Measurements from ENCODE around the gene HDAC4.
A peak's percentile ranks its signal among the peaks of the same experiment; 100 is the strongest.

Gene HDAC4

DNA sequence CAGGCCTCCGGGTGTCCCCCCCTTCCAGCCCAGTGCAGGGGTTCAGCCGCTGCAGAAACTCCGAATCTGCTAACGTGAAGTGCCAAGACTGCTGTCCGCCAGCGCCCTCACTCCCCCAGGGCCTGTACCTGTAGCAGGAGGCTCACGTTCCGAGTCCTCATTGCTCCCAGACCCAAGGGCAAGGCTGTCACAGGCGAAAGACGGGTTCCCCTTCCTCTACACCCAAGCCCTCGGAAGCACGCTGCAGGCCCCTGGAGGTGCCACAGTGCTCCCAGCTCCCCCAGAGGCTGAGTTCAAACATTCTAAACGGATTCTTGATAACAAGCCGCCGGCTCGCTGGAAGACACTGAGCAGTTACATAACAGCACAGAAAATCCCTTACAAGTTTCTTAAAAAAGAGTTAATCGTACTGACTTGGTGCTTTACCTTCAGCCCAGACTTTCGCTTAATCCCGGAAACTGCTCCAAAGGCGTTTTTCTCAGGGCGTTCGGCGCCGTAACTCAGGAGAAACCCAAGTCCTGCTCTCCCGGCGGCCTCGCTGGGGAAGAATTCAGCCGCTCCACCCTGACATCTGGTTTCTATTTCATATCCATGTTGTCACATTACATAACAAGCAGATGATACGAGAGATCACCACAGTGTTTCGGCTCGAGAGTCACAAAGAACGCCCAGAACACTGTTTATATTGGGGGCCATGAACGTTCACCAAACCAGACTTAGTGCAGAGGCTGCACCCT, 92.0 kb downstream of the HDAC4 start:
- DNase-seq (ENCODE audit: low read depth) = no peak

DNA sequence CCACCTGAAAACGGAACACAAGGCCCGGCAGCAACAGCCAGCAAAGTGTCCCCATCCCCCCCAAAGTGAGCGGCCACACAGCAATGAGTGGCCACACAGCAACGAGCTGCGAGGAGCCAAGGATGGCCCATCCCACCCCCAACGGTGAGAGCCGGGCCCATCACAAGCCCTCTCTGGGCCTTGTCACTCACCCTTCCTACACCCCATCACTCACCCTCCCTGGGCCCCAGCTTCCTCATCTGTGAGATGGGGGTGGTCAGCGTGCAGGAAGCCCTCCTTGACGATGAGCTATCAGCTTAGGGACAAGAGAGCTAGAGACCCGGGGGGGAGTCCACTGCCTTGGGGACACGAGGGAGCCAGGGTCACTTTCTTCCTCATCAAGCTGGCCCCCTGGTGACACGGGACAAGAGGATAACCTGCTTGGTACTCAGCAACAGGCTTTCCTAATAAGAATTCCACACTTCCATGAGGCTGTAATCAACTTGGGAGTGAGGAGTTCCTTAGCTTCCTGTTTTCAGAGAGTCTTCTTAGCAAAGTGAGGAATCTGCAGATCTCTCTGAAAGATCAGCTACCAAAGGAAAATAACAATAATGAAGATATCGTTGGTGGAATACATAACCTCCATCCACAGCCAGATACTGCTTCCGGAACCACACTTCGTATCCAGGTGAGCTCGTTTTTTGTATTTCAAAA, 92.8 kb downstream of the HDAC4 start:
- no peak for DNase-seq (ENCODE audit: low read depth)

DNA sequence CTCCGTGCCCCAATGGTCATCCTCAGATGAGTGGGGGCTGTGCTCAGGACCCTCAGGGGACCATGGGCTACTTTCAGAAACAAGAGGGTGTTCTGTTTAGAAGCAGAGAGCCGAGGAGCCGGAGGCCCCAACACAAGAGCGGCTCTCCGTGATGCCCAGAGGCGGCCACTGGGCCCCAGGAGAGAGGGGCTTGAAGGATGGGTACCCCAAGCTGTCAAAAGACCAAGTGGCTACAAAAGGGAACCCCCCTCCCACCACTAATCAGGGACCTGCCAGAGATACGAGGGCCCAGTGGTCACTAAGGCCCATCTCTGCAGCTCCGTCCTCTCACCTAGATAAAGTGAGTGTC, 93.6 kb downstream of the HDAC4 start:
- DNase-seq (ENCODE audit: low read depth) = no peak

DNA sequence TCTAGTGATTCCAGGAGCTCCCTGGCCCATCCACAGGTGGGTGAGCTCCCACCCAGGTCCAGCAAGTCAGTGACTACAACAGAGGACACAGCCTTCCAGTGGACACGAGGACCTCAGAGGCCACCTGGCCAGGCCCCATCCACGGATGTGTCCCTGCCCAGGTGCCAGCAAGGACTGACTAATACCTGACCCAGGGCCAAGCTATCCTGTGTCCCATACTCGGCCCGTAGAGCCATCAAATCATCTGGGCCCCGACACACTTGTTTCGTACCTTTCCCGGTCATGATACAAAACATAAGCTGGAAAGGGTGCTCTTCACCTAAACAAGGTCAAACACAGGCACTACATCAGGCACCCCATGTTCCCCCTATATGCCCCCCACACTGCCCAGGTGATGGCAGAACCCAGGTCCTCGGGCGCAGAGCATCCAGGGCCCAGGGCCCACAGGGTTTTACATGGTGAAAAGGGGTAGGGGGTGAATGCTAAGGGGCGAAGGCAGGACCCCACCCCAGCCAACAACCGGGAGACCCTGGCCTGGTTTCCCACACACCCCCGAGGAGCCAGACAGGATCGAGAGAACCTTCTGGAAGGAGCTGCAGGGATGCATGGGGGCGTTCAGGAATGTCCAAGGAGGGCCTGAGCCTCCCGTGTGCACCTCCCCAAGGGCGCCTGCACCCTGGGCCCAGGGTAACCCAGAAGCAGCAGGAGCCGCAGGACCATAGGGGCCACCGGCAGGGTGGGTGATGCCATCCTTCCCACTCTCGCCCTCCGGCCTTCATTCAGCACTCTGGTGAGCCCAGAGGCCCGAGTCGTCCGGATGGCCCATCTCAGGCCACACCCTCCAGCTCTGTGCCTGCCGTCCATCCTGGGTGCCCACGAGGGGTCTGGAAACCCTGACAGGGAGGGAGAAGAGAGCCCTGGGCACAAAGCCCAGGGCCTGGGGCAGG, 94.3 kb downstream of the HDAC4 start:
- DNase-seq (ENCODE audit: low read depth) = no peak

DNA sequence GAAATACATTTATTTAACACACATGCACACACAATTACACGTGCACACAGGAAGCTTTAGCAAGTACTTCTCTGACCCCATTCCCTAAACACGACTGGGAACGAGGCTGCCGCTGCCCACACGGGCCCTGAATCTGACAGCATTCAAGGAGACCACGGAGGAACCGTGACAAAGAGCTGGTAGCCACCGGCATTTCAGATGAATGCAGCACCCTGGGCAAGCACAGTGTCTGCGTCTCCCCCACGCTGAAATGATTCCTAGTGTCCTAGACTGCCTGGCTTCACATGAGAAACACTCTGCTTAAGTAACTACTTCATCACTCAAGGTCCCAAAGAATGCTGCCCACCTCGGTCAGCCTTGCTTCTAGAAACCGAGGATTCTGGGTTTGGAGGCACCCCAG, 95.0 kb downstream of the HDAC4 start:
- no peak for DNase-seq (ENCODE audit: low read depth)

DNA sequence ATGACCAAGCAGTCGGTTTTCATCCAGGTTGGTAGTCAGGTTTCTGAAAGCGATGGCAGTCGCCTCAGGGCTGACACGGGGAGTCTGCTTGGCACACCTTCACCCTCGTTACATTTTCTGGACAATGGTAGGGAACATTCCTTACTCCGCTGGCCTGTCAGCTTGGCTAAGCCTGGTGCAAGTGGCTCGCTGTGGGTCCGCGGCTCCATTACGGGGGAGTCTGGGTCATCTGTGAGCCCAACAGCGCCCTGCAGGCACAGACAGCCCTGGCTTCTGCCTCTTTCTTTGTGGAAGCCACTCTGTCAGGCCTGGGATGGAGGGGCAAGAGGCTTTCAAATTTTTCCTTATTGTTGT, 95.6 kb downstream of the HDAC4 start:
- no peak for DNase-seq (ENCODE audit: low read depth)

DNA sequence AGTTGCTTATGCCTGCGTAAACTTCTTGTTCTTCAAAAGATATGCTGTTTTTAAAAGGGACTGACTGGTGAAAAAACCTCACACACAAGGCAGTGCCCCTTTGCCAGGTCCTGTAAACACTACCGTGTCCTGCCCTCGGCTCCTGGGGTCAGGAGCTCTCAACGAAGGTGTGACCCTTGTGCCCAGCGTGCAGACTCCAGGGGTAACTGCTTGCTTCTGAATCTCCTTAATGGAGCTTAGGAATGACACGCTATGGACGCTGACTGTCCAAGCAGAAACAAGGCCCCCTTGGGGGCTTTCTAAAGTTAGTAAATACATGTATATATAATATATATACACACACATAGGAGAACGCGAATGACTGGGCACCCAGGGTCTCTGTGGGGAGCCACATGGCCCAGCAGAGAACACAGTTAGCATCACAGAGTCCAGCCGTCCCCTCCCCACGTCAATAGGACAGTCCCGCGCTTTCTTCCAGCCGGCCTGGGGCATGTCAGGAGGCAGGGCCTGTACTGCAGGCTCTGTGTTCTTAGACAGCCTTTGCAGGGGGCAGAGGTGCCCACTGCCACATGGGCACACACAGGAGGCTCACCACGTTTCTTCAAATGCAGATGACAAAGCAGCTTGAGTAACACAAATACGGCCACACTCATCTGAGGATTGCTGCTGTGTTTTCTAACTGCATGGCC, 96.1 kb downstream of the HDAC4 start:
- DNase-seq (ENCODE audit: low read depth) = no peak

DNA sequence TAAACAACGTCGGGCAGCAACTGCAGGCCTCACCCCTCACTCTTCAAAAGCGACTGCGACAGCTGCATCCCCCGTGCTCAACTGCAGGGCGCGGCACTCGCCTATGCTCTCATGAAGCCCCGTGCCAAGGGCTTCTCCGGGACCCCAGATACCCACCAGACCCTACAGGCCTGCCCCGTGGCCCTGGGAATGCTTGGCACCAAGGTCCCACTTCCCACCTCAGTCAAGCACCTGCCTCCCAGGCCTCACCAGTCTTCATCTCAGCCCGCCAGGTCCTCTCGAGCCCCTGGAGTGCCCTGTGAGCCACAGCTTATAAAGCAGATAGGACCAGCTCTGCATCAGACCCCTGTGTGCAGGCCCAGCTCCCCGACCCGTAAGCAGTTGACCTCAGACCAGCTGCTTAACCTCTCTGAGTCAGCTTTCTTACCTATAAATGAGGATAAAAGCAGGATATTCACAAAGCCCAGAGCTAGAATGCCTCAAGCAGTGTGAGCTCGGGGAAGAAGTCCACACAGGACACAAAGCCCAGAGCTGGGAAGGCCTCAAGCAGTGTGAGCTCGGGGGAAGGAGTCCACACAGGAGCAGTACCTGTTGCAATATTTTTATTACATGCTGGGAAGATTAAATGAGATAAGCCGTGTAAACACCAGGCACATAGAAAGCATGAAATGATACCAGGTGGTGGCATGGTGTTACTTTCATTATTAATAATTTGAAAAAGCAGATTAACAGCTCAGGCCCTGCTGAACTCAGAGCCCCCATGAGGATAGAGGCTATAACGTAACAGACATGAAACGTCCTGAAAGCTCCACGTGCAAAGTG, 96.9 kb downstream of the HDAC4 start:
- DNase-seq (ENCODE audit: low read depth) = no peak

DNA sequence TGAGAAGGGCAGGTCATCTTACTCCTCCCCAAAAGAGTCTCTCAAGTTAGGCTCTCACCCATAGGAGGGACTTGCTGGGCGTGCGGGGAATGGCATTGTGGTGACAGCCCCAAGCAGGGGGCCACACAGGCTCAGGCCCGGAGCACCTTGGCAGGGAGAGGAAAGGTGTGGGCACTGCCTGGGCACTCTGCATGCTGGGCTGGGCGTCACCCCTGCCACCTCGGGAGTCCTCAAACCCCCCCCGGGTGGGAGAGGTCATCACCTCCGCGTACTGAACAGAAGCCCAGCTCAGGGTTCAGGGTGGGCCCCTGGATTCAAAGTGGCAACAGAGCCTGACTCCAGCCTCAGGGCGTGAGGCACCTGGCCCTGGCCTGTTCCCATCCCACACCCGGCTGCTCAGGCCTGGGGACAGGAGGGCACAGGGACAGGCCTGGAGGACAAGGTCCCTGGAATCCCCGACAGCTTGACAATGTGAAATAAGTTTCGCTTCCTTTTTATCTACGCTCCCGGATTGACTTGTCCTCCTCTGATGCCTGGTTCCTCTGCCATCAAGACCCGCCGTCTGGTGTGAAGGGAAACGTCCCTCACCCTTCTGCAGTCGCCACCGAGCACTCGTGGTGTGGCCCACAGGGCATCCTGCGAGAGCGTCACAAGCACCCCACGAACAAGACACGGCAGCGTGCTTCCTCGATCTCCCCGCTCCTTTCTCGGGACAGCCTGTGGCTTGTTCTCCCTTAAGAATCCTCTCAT, 97.8 kb downstream of the HDAC4 start:
- DNase-seq (ENCODE audit: low read depth) = no peak

DNA sequence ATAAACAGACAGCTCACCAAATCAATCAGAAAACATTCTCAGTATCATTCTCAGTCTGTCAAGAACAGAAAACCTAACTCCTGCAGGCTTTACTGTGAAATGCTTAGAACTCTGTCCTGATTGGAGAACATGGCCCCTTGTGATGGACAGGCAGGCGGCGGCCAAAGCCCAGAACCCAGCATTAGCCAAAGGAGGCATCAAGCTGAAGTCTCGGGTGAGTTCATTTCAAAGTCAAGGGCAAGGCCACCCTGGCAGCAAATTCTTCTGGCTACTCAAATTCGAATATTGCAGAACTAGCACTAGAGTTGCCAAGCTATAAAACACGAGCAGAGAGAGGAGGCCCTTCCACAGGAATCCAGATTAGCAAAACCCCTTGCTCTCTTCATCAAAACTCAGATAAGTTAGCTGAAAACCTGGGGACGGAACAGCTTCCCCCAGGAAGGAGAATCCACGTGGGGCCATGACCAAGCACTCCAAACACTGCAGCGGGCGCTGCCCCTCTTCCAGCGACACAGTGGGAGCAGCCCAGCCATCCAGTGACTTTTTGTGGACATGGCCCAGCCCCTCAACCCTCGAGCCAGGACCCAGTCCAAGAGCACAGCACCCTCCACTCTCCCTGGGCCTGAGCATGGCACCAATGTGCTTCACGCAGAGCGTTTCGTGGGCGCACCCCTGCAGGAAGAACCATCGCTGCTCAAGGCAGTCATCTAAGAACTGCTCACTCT, 98.6 kb downstream of the HDAC4 start:
- DNase-seq (ENCODE audit: low read depth) = no peak

DNA sequence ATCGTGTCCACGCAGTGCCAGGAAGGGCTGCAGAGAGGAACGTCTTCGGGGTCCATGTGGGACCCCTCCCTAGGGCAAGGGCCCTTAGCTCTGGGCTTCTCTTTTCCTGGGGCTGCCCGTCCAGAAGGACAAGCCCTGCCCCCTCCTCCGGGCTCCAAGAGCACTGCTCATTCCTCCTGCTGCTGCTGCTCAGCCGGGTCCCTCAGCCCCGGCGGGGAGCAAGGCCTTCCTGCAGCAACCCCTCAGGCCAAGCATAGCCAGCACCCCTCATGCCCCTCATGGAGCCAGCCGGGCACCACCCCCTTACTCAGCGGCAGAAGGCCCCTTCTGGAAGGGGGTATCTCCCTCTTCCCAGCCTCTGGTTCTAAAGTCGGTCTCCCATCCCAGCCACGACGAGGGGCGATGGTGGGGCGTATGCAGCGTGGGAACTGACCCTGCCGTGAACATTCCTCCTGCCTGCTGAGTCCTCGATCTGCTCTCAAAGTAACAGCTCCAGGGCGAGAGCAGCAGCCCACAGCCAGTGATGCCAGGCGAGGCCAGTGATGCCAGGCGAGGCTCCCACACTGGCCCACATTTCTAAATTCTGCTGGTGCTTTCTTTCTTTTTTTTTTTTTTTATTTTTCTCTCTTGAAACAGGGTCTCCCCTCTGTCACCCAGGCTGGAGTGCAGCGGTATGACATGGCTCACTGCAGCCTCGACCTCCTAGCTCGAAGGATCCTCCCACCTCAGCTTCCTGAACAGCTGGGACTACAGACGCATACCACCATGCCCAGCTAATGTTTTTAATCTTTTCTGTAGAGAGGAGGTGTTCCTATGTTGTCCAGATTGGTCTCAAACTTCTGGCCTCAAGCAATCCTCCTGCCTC, 99.7 kb downstream of the HDAC4 start:
- DNase-seq (ENCODE audit: low read depth) = no peak

DNA sequence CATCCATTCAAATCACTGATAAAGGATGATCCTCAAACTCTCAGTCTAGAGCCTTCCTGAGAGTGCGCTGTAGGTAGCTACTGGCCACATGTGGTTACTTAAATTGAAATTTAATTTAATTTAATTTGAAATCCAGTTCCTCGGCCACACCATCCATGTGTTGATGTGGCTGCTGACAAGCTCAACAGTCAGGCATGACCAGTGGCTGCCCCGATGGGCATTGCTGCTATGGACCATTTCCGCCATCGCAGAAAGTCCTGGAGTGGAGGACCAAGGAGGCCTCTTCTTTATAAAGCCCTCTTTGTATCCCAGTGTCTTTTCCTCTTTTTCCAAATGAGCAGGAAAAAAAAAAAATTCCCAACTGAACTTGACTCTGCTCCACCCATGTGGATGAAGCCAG, 100.6 kb downstream of the HDAC4 start:
- no peak for DNase-seq (ENCODE audit: low read depth)

DNA sequence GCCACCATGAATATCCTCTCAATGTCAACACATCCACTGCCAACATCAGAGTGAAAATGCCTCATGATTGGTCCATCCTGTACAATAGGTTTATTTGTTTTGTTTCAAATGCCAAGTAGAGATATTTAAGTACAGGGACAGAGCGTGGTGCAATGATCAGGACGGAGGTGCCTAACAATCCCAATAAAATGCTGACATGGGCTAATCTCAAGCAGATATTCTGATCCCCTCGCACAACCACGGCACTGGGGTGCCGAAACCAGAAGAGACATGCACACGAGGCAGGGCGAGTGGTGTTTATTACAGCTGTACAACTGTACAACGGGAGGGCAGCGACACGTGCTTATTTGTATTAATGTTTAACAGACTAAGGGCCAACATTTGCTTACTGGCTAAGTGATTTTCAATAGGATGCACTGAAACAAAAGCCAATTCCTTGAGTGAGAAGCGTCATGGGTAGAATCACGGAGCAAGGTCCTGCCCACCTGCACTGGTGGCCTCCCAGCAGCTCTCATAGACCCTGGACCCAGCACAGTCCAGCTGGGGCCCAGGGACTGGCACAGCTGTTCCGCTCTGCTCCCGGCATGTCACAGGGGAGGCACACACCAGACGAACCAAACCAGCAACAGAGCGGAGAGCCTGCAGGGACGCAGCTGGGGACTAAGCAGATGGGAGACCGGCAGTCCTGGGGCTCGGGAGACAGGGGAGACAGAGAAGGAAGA, 101.4 kb downstream of the HDAC4 start:
- no peak for DNase-seq (ENCODE audit: low read depth)

DNA sequence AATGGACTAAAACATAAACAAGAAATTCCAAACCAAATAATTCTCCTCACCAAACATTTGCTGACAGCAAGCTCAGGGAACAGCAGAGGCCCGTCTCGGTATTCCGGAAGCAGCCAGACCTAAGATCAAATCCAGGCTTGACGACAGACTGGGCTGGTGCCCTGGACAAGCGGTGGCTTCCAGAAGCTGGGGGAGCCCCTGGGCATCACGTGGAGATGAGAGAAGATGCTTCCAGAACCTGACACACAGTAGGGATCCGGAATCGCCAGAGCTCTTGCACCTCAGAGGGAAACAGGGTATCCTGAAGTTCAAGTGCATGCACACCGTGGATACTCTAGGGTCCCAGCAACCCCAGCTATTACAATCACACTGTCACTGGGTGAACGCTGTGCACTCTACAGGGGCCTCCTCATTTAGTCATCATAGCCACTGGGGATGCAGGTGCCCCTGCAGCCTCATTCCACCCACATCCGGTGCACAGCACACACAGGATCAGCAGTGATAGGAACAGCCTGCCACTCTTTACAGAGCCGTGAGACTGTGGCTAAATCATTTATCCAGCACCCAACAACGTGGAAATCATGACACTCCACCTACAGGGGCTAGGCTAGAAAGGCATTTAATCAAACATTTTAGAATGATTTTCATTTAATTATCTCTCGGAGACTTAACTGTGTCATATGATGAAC, 102.6 kb downstream of the HDAC4 start:
- peak; percentile 60 for DNase-seq (ENCODE audit: low read depth)

DNA sequence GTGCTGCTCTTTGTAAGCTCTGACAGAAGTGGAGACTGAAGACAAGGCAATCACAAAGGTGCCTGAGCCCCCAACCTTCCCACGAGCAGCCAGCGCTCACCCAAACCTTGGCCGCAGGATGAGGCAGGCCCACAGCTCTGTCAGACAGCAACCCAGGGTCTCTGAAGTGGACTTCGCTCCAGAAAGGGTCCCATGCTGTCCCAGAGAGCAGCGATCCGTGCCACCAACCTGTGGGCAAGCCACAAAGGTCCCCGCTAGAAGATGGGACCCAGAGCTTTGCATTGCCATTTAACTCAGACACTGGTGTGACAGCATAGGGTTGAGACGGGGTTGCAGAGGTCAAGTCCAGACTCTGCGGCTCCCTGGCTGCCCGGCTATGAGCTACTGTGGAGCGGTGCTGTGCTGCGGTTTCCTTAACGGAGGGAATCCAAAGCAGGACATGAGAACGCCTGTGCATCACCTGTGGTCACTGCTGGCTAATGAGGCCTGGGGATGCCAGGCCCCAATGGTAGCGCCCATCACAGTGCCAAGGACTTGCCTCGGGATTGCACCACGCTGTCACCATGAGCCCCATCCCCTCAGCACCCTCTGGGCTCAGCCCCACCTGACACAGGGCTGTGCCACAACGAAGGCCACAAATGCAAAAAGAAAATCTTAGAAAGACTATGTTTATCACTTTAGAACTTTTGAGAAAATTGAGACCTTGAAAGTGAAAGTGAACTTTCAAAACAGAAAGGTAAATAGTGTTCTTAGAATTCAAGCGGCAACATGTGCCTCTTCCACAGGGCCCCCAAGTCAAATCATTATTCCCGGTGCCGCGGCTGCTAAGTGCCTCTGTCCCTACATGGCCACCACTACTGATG, 103.4 kb downstream of the HDAC4 start:
- no peak for DNase-seq (ENCODE audit: low read depth)

DNA sequence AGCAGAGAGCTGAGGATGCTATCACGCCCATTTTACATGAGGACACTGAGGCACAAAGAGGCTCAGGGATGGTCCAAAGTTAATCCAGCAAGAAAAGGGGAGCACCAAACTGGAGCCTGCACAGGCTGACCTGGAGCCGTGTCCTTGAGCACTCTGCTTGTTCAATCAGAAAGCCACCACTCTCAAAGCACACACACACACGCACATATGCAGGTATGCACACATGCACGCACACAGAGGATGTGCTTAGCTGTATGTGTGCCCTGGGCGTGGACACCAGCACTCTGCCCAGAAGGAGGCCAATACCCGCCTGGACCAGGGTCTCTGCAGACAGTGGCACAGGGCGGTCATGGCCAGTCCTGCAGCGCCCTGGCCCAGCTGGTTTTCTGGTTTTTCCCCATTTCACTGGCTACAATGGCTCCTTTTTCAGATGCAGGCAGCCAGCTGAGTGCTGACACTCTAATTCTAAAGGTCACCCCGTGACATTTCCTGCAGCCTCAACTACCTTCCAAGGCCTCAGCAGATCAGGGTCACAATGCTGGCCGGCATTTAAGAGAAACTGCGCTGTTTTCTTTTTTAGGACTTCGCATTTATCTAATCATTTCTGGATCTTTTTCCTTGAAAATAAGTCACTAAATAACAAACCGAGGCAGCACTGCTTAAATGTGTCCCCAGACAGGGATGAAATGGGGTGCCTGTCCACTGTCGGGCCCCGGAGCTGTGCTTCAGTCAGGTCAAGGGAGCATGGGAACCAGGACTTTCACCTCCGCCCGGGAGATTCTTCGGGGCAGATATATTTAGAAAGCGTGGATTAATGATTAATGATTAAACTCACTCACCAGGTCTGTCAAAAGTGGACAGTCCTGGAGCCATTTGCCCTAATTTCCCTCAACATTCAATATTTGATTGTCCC, 104.5 kb downstream of the HDAC4 start:
- DNase-seq (ENCODE audit: low read depth) = no peak
